GM12874 (cell line): ENCODE data around the gene NRP1.

ENCODE experiments used
- CTCF ChIP-seq: IDR thresholded peaks from 2 replicates; pipeline ENCODE4 v1.5.1; 2011; ENCODE audit warnings: low read depth, mild to moderate bottlenecking, control low read depth, low read length, moderate library complexity; ENCODE audit not compliant: insufficient read depth

Gene NRP1

GRCh38 chr10:33214174-33214573, 120.3 kb downstream of the NRP1 start:
- no peak for TF ChIP-seq CTCF

GRCh38 chr10:33212061-33212748, 122.3 kb downstream of the NRP1 start:
- no peak for TF ChIP-seq CTCF

DNA sequence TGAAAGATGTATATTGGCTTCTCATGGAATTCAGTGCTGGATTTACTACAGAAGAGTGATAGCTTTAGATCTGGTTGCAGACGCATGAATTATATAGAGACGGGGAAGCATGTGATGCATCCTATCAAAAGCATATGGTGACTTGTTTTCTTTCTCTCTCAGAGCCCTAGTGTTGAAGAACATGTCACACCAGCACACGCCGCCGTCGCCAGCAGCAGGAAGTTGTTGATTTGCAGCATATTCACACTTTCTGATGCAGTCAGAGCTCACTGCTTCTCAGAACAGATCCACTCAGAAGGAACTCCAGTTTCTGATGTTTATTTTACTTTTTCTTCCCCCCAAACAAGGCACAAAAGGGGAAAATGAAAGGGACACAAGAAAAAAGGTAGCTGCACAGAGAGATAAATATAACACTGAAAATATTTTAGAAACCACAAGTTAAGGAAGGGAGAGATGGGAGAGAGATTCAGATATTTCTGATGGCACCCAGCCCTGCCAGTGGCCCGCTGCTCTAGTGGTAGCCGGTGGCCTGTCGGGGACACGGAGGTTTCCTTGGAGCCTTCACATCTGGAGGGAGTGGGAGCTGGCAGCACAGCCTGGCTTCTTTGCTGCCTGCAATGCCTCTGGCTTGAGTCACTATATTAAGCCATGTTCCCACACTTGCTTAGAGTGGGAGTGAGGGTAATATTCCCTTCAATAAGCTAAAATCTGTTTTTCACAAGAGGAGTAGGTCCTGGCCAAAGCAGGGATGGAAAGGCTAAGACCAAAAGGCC, 123.2 kb downstream of the NRP1 start:
- TF ChIP-seq CTCF, result no peak

- TF ChIP-seq CTCF, result no peak
Measured at GRCh38 chr10:33209802-33210201, 124.7 kb downstream of the NRP1 start.

GRCh38 chr10:33208166-33208565, 126.3 kb downstream of the NRP1 start:
- no peak for TF ChIP-seq CTCF

DNA sequence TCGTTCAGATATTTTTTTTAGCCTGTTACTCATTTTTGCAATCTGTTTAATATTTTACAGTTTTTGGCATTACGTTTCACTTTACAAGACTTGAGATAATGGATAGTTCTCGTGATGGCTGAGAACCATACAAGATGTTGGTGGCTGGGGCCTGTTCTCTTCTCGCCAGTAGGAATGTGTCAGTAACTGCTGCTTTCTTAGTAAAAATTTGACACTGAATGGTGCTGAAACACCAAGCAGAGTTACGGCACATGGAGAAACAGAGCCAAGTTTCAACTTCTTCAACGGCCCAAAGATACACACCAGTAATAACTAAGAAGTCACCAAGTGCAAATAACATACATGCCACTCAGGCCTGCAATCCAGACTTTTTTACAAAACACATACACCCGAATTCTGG, 130.4 kb downstream of the NRP1 start:
- no peak for TF ChIP-seq CTCF

DNA sequence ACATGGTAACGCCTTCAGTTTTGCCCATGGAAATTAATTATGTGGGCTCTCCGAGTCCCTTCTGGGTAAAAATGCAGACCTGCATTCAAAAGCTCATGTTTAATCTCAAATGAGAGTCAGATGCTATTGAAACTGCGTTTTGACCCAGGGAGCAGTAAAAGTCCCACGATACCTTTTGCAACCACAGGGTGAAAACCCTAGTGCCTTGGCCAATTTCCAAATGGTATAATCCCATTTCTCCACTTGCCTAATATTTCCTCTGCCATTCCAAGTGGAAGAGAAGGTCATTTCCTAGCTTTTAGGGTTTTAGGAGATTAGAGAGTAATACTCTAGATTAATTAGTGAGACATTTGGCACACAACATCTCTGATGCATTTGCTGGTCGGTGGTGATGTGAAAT, 132.5 kb downstream of the NRP1 start:
- TF ChIP-seq CTCF, result no peak
